SH-SY5Y (cell line): ENCODE results near the gene SSBP3.

ENCODE experiments used
- GATA2 ChIP-seq: IDR thresholded peaks from 2 replicates; pipeline ENCODE4 v1.6.1; 2011; ENCODE audit warnings: mild to moderate bottlenecking, low read depth, low read length
- GATA3 ChIP-seq: IDR thresholded peaks from 2 replicates; pipeline ENCODE4 v1.6.1; 2011; ENCODE audit warnings: low read depth, mild to moderate bottlenecking, low read length, moderate library complexity

GRCh38 chr1:54425152-54425584 is 19.0 kb upstream of the SSBP3 start:
- TF ChIP-seq GATA3 (no peak), GATA2 (no peak)
